ENCODE data around the gene SPDYE3. TPM values are rescaled to one million over a fixed set of nuclear protein-coding genes. Genes with fewer than 3 reads are reported as not detected.
"Not testable (repeated sequence)": the region's sequence is repeated elsewhere in the genome, so short reads cannot be mapped to it uniquely, and the experiment has no call there.

SPDYE3 gene
- total RNA-seq, 4 donors from 2014 or later = not detected

DNA sequence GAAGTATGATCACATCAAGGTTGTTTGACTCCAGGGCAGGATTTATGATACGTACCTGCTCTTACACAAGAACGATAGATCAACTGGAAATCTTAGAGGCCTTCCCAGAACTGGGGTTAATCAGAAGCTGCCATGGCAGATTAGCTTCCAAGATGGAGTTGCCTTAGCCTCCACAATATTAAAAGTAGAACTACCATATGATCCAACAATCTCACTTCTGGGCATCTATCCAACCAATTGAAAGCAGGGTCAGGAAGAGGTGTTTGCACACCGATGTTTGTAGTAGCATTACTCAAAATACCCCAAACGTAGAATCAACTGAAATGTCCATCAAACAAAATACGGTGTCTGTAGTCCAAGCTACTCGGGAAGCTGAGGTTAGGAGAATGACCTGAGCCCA, 57.0 kb downstream of the SPDYE3 start:
- TF ChIP-seq POLR2A (IDR thresholded peaks at IDR 0.05) = no peak
- no peak overlapping the region for H3K4me3 ChIP-seq (replicated peaks in 1 of 3)
- no peak overlapping the region for H3K27ac ChIP-seq
- no peaks in the 10 kb centered on the region for H3K27me3 ChIP-seq
- DNase-seq = no peak
- intact Hi-C loops (cut with DNase I) = no loop called here
- 91 to 94% methylated on average over 6 of the region's 6 CpGs for WGBS, 2 donors
- H3K36me3 ChIP-seq = peaks cover 23 to 32% of the 10 kb centered on the region in 2 donors
- no peaks in the 10 kb centered on the region for H3K9me3 ChIP-seq
- H3K4me1 ChIP-seq = no peaks in the 10 kb centered on the region

DNA sequence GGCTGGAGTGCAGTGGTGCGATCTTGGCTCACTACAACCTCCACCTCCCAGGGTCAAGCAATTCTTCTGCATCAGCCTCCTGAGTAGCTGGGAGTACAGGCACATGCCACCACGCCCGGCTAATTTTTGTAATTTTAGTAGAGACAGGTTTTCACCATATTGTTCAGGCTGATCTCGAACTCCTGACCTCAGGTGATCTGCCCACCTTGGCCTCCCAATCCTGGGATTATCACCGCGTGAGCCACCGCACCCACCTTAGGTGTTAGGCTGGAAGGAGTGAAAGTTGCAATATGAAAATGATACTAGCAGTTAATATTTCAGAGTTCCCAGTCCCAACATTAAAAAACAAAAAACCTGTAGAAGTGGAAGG, 58.5 kb downstream of the SPDYE3 start:
- DNase-seq; H3K4me1 ChIP-seq; H3K9me3 ChIP-seq; intact Hi-C loops (cut with DNase I); H3K4me3 ChIP-seq (replicated peaks in 1 of 3); H3K27me3 ChIP-seq; H3K27ac ChIP-seq: not testable (repeated sequence)
- 97 to 98% methylated on average over 7 of the region's 7 CpGs for WGBS, 2 donors
- peaks cover 8 to 18% of the 10 kb centered on the region in 2 donors for H3K36me3 ChIP-seq

DNA sequence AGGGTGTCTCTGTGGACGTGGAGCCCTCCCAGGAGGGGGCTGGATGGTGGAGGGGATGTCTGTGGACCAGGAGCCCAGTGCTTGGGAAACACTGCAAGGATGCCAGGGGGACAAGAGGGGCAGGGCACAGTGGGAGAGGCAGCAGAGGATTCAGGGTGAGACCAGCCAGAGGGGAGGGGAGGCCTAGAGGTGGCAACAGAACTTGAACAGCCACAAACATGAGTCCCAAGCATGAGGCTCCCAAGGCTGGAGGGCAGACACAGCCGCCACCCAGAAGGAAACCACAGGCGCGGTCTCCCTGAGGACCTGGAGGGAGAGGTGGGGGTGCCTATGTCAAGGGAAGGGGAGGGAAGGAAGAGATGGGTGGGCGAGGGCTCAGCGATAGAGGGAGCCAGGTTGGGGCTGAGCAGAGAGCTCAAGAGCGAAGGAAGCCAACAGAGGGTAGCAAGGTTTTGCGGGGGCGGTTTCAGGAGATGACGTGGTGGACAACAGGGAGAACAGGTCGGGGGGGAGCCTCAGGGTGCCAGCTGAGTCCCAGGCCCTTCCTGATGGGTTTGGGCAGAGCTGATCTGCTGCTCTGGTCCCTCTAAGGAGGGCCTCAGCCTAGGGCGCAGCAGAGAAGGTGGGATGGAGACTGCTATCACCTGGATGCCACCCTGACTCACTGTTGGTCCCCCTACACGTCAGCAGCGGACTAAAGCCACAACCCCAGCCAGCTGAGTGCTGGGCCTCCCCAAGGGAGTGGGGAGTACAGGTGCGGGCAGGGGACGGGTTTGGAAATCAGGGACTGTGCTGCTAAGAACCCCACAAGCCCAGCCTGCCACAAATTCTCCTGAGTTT, 59.1 kb downstream of the SPDYE3 start:
- Histone ChIP-seq H3K27ac (no peak overlapping the region), H3K4me3 (replicated peaks in 1 of 3) (no peak overlapping the region), H3K4me1 (no peaks in the 10 kb centered on the region), H3K27me3 (no peaks in the 10 kb centered on the region), H3K36me3 (peaks cover 1 to 11% of the 10 kb centered on the region in 2 donors), H3K9me3 (no peaks in the 10 kb centered on the region)
- WGBS, 2 donors = 92 to 93% methylated on average over 15 to 16 of the region's 16 CpGs
- TF ChIP-seq CTCF (IDR thresholded peaks at IDR 0.05) = no peak
- TF ChIP-seq POLR2A (IDR thresholded peaks at IDR 0.05) = no peak
- intact Hi-C loops (cut with DNase I) = no loop called here
- no peak for DNase-seq

DNA sequence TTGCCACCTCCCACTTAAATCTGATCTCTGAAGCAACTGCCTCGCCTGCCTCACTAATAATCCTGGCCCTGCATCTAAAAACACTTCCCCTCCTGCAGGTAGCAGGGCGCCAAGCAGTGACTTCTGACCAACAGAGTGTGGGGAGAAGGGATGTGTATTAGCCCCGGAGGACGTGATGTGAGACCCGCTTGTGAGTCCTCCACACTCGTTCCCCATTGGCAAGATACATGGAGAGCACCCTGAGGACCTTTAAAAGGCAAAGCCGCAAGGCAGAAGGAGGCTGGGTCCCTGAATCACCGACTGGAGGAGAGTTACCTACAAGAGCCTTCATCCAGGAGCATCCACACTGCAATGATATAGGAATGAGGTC, 59.7 kb downstream of the SPDYE3 start:
- Histone ChIP-seq H3K27ac (no peak overlapping the region), H3K36me3 (peaks cover 0 to 6% of the 10 kb centered on the region in 2 donors), H3K4me3 (replicated peaks in 1 of 3) (no peak overlapping the region), H3K27me3 (no peaks in the 10 kb centered on the region), H3K9me3 (no peaks in the 10 kb centered on the region), H3K4me1 (no peaks in the 10 kb centered on the region)
- WGBS, 2 donors = 91 to 97% methylated on average over 8 of the region's 8 CpGs
- TF ChIP-seq CTCF (IDR thresholded peaks at IDR 0.05) (no peak), POLR2A (IDR thresholded peaks at IDR 0.05) (no peak)
- intact Hi-C loops (cut with DNase I) = no loop called here
- DNase-seq = no peak

DNA sequence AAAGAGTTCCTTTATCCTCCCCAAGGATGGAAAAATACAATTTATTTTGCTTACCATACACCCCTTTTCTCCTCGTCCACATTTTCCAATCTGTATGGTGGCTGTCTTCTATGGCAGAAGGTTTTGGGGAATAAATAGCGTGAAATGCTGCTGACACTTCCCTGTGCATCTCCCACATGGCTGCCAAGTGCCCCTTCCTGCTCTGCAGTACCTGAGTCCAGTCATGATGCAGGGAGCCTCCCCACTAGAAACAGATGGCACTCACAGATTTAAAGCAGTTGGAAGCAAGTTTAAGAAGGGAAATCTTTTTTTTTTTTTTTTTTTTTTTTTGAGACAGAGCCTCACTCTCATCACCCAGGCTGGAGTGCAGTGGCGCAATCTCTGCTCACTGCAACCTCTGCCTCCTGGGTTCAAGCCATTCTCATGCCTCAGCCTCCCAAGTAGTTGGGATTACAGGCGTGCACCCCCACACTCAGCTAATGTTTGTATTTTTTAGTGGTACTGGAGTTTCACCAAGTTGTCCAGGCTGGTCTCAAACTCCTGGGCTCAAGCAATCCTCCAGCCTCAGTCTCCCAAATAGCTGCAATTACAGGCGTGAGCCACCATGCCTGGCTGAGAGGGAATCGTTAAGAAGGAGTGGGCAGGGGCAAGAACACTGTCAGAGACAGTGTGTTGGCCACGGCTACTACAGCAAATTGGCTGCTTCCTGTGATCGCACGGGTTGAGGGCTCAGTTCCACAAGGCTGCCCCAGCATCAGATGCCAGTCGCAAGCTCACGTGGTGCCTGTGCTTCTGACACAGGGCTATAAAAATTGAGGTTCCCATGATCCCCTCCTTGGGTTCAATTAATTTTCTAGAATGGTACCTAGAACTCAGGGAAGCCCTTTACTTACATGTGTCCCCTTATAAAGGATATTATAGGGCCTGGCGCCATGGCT, 60.4 kb downstream of the SPDYE3 start:
- no peaks in the 10 kb centered on the region for H3K9me3 ChIP-seq
- TF ChIP-seq POLR2A (IDR thresholded peaks at IDR 0.05) (no peak), CTCF (IDR thresholded peaks at IDR 0.05) (no peak)
- H3K4me3 ChIP-seq (replicated peaks in 1 of 3) = no peak overlapping the region
- intact Hi-C loops (cut with DNase I) = no loop called here
- 74 to 75% methylated on average over 12 of the region's 12 CpGs for WGBS, 2 donors
- DNase-seq = peak; percentile 23 to 33
- no peaks in the 10 kb centered on the region for H3K36me3 ChIP-seq
- H3K27me3 ChIP-seq = no peaks in the 10 kb centered on the region
- H3K4me1 ChIP-seq = no peaks in the 10 kb centered on the region
- H3K27ac ChIP-seq = no peak overlapping the region

- no peaks in the 10 kb centered on the region for H3K27me3 ChIP-seq
- no peak overlapping the region for H3K4me3 ChIP-seq (replicated peaks in 1 of 3)
- intact Hi-C loops (cut with DNase I) = no loop called here
- no peaks in the 10 kb centered on the region for H3K9me3 ChIP-seq
- 84 to 89% methylated on average over 6 of the region's 6 CpGs for WGBS, 2 donors
- no peaks in the 10 kb centered on the region for H3K36me3 ChIP-seq
- TF ChIP-seq CTCF (IDR thresholded peaks at IDR 0.05) (no peak), POLR2A (IDR thresholded peaks at IDR 0.05) (no peak)
- no peaks in the 10 kb centered on the region for H3K4me1 ChIP-seq
- DNase-seq = peak in 1 of 2 donors; percentile 21
- no peak overlapping the region for H3K27ac ChIP-seq
Observed at GRCh38 chr7:100369105-100369504, 61.6 kb downstream of the SPDYE3 start.

Measured in thyroid gland (tissue), 4 donors.